Measurements from ENCODE around the gene C17orf58. TPM values are rescaled to one million over a fixed set of nuclear protein-coding genes. Genes with fewer than 3 reads are reported as not detected.
"Not testable (repeated sequence)": the region's sequence is repeated elsewhere in the genome, so short reads cannot be mapped to it uniquely, and the experiment has no call there.

C17orf58 gene
- total RNA-seq, 1 donor from 2014 or later, result 9.8 TPM

DNA sequence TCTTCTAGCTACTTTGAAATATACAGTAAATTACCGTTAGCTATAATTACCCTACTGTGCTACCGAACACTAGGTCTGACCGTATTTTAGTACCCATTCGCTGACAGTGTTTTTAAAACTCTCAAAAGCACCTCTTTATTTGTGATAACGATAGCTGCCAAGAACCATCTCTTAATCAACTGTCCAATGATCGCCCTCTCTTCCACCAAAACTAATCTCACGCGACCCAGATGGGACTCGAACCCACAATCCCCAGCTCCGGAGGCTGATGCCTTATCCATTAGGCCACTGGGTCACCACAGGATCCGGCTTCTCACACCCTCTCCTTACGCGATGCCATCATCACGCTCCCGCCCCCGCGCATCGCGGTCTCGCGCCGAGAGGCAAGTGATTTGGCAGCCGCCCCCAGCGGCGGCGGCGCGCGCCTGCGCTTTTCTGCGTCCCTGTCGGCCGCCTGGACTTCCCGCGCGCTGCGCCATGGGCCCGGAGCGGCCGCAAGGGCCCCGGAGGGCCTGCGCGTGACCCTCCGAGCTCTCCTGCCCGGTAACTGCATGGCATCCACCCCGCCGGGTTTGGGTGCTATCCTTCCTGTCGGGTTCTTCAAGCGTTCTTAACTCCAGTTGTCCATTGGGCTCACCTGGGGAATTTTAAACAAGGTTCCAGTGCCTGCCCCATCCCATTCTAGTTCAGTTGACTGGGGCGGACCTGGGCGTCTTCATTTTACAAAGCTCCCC, 23.6 kb upstream of the C17orf58 start:
- intact Hi-C loops (cut with DNase I), result no loop called here
- peak; percentile 80 to 93 for TF ChIP-seq POLR2AphosphoS5 (IDR thresholded peaks at IDR 0.05; ENCODE audit: insufficient read depth in 1 of 2, low read depth in 1 of 2)
- TF ChIP-seq POLR2A (IDR thresholded peaks at IDR 0.05), result peak in 1 of 2 donors; percentile 32
- peak in 2 of 3 experiments; percentile 31 to 64 for TF ChIP-seq CTCF (IDR thresholded peaks at IDR 0.05)
- no peaks in the 10 kb centered on the region for H3K27me3 ChIP-seq

GRCh38 chr17:68019336-68019674, 23.0 kb upstream of the C17orf58 start:
- Histone ChIP-seq H3K27ac (peak overlapping the region; percentile 91), H3K4me1 (peaks cover 5% of the 10 kb centered on the region), H3K4me3 (peak overlapping the region in 1 of 2 donors; percentile 55), H3K27me3 (no peaks in the 10 kb centered on the region), H3K9me3 (no peaks in the 10 kb centered on the region), H3K36me3 (no peaks in the 10 kb centered on the region)
- TF ChIP-seq CTCF (IDR thresholded peaks at IDR 0.05) (no peak), POLR2A (IDR thresholded peaks at IDR 0.05) (no peak), POLR2AphosphoS5 (IDR thresholded peaks at IDR 0.05; ENCODE audit: insufficient read depth in 1 of 2, low read depth in 1 of 2) (no peak)
- intact Hi-C loops (cut with DNase I), result no loop called here
- no peak for DNase-seq (ENCODE audit: extremely low spot score in 2 of 2)

More for the DNA sequence above, 23.6 kb upstream of the C17orf58 start:
- peak in 1 of 2 donors; percentile 98 for DNase-seq (ENCODE audit: extremely low spot score in 2 of 2)
- Histone ChIP-seq H3K27ac (peak overlapping the region; percentile 91), H3K9me3 (no peaks in the 10 kb centered on the region), H3K36me3 (no peaks in the 10 kb centered on the region), H3K4me1 (peaks cover 5% of the 10 kb centered on the region), H3K4me3 (peak overlapping the region; percentile 55 to 62)

- intact Hi-C loops (cut with DNase I); DNase-seq (ENCODE audit: extremely low spot score in 2 of 2): not testable (repeated sequence)
Measured at GRCh38 chr17:68018493-68018892, 22.2 kb upstream of the C17orf58 start.

DNA sequence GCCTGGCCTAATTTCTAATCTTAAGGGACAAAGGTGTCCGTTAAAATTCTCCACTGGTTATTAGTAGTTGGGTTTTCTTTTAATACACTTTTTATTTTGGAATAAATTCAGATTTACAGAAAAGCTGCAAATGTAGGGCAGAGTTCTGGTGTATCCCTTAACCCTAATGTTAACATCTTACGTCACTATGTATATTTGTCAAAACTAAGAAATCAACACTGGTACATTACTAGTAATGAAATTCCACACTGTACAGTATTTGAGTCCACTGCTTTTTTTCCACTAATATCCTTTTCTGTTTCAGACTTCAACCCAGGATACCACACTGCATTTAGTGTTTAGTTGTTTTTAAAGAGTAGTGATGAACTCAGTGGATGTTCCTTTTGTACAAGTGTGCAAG, 20.6 kb upstream of the C17orf58 start:
- Histone ChIP-seq H3K9me3 (no peaks in the 10 kb centered on the region), H3K4me1 (peaks cover 5% of the 10 kb centered on the region), H3K27me3 (no peaks in the 10 kb centered on the region), H3K36me3 (no peaks in the 10 kb centered on the region), H3K27ac (no peak overlapping the region), H3K4me3 (no peak overlapping the region)
- TF ChIP-seq POLR2A (IDR thresholded peaks at IDR 0.05), result no peak
- no peak for TF ChIP-seq POLR2AphosphoS5 (IDR thresholded peaks at IDR 0.05; ENCODE audit: insufficient read depth in 1 of 2, low read depth in 1 of 2)
- TF ChIP-seq CTCF (IDR thresholded peaks at IDR 0.05), result no peak
- no peak for DNase-seq (ENCODE audit: extremely low spot score in 2 of 2)
- intact Hi-C loops (cut with DNase I), result no loop called here

More at GRCh38 chr17:68018493-68018892, 22.2 kb upstream of the C17orf58 start:
- H3K27ac ChIP-seq, H3K36me3 ChIP-seq, H3K4me3 ChIP-seq, H3K4me1 ChIP-seq, H3K27me3 ChIP-seq, H3K9me3 ChIP-seq: not testable (repeated sequence)

DNA sequence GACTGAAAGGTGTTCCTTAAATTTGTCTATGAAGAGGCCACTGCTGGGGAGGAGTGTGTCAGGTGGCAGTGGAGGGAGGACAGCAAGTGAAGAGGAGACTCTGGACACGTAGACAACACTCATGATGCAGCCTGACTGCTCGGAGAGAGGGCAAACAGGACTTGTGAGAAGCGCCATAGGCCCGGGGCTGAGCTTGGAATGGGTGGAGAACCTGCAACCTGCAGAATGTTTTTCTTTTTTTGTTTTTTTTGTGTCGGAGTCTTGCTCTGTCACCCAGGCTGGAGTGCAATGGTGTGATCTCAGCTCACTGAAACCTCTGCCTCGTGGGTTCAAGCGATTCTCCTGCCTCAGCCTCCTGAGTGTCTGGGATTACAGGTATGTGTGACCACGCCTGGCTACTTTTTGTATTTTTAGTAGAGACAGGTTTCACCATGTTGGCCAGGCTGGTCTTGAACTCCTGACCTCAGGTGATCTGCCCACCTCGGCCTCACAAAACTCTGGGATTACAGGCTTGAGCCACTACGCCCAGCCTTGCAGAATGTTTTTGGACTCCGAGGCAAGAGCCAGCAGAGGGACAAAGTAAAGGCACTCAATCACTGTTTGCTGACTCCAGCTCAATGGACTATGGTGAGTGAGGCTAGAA, 18.9 kb upstream of the C17orf58 start:
- H3K4me1 ChIP-seq, result no peaks in the 10 kb centered on the region
- no peak overlapping the region for H3K27ac ChIP-seq
- no peak for DNase-seq (ENCODE audit: extremely low spot score in 2 of 2)
- no peaks in the 10 kb centered on the region for H3K36me3 ChIP-seq
- intact Hi-C loops (cut with DNase I), result no loop called here
- H3K27me3 ChIP-seq, result no peaks in the 10 kb centered on the region
- no peak for TF ChIP-seq CTCF (IDR thresholded peaks at IDR 0.05)
- TF ChIP-seq POLR2AphosphoS5 (IDR thresholded peaks at IDR 0.05; ENCODE audit: insufficient read depth in 1 of 2, low read depth in 1 of 2), result no peak
- no peak for TF ChIP-seq POLR2A (IDR thresholded peaks at IDR 0.05)
- H3K4me3 ChIP-seq, result no peak overlapping the region
- H3K9me3 ChIP-seq, result no peaks in the 10 kb centered on the region

Measured in vagina (tissue), 2 donors.